HG03045 (cell line): Measurements from ENCODE around the gene RASSF6.
"Not testable (repeated sequence)": the region's sequence is repeated elsewhere in the genome, so short reads cannot be mapped to it uniquely, and the experiment has no call there.

ENCODE experiments used
- ATAC-seq: cut with Tn5 transposase; IDR thresholded peaks from one replicate; pipeline ENCODE4 v1.9.1; 2021; ENCODE audit warnings: mild to moderate bottlenecking, moderate library complexity; ENCODE audit not compliant: unreplicated experiment

RASSF6 gene

GRCh38 chr4:73585345-73585744 lies 34.9 kb downstream of the RASSF6 start:
- no peak for ATAC-seq

GRCh38 chr4:73583666-73584065 lies 36.6 kb downstream of the RASSF6 start:
- ATAC-seq = no peak

GRCh38 chr4:73577371-73577770 lies 42.9 kb downstream of the RASSF6 start:
- no peak for ATAC-seq

GRCh38 chr4:73576381-73576780 lies 43.9 kb downstream of the RASSF6 start:
- ATAC-seq = no peak

GRCh38 chr4:73575660-73576059 lies 44.6 kb downstream of the RASSF6 start:
- ATAC-seq = no peak

- ATAC-seq = peak; percentile 57
Observed at GRCh38 chr4:73573794-73574528, 46.3 kb downstream of the RASSF6 start.

- ATAC-seq = not testable (repeated sequence)
Observed at GRCh38 chr4:73550865-73551264, 69.4 kb downstream of the RASSF6 start.

- no peak for ATAC-seq
Observed at GRCh38 chr4:73544620-73545019, 75.6 kb downstream of the RASSF6 start.

- ATAC-seq = no peak
Observed at GRCh38 chr4:73541251-73541650, 79.0 kb downstream of the RASSF6 start.

- ATAC-seq = no peak
Observed at GRCh38 chr4:73540826-73541225, 79.4 kb downstream of the RASSF6 start.

- ATAC-seq = no peak
Observed at GRCh38 chr4:73539386-73539785, 80.8 kb downstream of the RASSF6 start.

- no peak for ATAC-seq
Observed at GRCh38 chr4:73538162-73538561, 82.1 kb downstream of the RASSF6 start.

GRCh38 chr4:73533515-73534422 lies 86.5 kb downstream of the RASSF6 start:
- no peak for ATAC-seq

- ATAC-seq = no peak
Observed at GRCh38 chr4:73528171-73528570, 92.1 kb downstream of the RASSF6 start.

- ATAC-seq = peak; percentile 66
Observed at GRCh38 chr4:73527196-73527595, 93.0 kb downstream of the RASSF6 start.

GRCh38 chr4:73525611-73526010 lies 94.6 kb downstream of the RASSF6 start:
- no peak for ATAC-seq

- no peak for ATAC-seq
Observed at GRCh38 chr4:73523126-73523525, 97.1 kb downstream of the RASSF6 start.
